ENCODE results near the gene JSRP1.

The JSRP1 gene

DNA sequence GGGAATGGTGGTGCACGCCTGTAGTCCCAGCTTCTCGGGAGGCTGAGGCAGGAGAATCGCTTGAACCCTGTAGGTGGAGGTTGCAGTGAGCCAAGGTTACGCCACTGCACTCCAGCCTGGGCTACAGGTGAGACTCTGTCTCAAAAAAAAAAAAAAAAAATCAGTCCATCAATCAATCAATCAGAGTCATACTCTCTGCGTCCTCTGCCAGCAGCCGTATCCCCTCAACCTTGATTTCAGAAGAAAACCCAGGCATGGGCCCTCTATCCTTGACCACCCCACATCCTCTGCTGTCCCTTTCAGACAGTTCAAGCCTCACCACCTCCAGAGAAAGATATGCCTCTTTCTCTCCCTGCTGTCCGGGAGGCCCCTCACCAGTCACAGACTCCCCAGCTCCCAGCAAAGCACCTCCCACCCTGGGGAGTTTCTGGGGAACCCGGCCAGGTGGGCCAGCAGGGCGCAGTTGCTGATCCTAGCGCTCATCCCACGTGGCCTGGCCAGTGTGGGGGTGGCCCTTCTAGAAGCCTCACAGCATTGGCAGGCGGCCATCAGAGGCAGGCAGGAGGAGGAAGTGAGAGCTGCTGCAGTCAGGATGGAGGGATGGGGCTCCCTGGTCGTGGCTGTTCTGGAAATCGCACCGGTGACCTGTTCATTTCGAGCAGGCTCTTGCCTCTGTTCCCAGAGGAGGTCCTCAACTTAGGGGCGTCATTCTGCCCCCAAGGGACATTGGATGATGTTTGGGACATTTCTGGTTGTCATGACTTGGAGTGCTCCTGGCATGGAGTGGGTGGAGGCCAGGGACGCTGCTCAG is 10.2 kb upstream of the JSRP1 start:
- peak; percentile 55 for DNase-seq

DNA sequence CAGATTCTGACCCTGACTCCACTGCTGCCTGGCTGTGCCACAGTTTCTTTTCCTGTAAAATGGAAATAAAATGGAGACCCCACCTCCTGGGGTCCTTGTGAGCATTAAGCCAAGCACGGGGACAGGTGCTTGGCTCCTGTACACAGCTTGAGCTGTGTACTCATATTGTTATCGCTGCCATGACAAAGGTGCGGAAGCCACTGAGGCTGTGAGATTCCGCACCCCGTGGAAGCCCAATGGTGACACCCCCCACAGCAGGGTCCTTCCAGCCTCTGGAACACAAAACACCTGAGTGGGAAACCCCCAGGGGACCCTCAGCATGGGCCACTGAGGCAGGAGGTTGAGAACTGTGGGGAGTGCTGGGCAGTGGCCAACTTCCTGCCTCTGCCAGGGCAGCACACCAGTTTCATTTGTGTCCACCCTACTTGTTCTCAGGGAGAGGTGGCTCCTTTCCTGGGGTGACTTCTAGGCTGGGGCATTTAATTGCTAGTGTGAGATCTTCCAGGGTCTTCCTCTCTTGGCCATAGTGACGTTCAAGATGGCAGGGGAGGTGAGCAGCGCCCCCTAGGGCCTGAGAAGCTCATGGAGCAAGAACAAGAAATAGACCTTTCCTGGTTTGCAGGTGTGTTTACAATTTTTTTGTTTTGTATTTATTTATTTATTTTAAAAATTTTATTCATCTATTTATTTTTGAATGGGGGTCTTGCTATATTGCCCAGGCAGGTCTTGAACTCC is 5.4 kb upstream of the JSRP1 start:
- DNase-seq, result no peak

DNA sequence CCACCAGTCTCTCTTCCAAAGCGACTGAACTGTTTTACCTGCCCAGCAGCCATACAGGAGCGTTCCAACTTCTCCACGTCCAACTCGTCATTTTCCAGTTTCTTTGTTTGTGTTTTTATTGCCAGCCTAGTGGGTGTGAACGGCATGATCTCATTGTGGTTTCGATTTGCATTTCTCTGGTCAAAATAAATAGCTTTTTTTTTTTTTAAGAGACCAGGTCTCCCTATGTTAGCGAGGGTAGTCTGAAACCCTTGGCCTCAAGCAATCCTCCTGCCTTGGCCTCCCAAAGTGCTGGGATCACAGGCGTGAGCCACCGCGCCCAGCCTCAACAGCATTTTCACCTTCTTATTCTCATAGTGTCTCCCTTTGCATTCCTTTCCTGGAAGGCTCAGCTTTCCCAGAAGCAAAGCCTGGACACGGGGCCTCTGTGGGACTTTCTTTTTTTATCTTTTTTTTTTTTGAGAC is 4.2 kb upstream of the JSRP1 start:
- no peak for DNase-seq

DNA sequence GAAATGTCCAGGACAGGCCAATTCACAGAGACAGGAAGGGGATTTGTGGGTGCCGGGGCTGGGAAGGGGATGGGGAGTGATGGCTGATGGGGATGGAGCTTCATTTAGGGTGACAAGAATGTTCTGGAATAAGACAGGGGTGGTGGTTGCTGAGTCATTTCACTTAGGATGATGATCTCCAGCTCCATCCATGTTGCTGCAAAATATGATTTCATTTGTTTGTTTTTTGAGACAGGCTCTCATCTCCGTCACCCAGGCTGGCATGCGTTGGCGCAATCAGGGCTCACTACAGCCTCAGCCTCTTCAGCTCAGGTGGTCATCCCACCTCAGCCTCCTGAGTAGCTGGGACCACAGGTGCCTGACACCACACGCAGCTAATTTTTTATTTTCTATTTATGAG is 3.1 kb upstream of the JSRP1 start:
- peak; percentile 19 for DNase-seq

DNA sequence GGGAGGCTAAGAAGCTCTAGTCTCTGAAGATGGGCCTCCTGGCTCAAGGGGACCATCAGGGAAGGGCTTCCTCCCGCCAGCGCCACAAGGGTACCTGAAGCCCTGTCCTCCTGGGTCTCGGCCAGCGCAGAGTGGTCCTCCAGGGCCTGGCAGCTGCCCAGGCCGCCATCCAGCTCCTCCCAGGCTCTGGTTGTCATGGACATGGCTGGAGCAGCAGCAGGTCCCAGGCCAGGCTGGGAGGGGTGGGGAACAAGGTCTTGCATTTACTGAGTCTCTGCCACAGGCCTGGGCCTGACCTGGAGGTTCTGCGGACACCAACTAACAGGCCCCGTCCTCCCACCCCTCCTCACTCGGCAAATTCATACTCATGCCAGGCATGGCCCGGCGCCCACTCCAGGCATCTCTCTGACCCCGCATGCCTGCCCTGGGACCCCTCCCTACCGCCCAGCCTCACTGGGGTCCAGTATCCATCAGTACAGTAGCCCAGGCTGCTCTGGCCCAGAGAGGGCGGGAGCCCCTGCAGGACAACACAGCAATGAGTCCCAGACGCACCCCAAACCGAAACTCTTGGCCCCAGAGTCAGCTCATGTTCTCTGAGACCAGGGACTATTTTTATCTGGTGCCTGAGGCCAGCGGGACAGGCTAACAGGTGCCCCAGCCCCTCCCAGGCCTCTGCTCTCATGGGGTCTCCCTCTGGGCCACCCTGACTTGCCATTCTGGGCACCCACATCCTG is 938 bp downstream of the JSRP1 start:
- no peak for DNase-seq

DNA sequence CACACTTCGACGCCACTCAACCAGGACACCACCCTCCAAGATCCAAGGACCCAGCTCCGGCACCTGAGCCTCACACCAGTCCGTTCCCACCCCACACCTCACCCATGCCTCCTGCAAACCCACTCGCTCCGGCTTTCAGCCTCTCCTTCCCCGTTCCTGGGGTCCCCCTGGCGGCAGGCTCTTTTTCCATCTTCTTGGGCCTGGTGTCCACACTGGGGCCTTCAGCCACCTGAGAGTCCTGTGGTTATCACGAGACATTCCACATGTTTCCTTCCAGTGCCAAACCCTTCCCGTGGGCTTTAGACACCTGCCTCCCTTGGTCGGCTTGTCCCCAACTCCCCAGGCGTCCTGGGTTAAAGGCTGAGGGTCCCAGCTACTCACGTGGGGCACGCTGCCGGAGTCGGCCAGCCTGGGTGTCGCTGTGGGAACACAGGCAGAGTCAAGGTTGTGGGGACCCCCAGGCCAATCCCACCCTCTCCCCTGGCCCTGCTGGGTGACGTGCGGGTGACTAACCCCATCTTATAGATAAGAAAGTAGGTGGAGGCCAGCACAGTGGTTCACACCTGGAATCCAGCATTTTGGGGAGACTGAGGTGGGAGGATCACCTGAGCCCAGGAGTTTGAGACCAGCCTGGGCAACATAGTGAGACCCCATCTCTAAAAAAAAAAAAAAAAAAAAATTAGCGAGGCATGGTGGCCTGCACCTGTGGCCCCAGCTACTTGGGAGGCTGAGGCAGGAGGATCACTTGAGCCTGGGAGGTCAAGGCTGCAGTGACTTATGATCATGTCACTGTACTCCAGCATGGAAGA is 1.9 kb downstream of the JSRP1 start:
- no peak for DNase-seq

DNA sequence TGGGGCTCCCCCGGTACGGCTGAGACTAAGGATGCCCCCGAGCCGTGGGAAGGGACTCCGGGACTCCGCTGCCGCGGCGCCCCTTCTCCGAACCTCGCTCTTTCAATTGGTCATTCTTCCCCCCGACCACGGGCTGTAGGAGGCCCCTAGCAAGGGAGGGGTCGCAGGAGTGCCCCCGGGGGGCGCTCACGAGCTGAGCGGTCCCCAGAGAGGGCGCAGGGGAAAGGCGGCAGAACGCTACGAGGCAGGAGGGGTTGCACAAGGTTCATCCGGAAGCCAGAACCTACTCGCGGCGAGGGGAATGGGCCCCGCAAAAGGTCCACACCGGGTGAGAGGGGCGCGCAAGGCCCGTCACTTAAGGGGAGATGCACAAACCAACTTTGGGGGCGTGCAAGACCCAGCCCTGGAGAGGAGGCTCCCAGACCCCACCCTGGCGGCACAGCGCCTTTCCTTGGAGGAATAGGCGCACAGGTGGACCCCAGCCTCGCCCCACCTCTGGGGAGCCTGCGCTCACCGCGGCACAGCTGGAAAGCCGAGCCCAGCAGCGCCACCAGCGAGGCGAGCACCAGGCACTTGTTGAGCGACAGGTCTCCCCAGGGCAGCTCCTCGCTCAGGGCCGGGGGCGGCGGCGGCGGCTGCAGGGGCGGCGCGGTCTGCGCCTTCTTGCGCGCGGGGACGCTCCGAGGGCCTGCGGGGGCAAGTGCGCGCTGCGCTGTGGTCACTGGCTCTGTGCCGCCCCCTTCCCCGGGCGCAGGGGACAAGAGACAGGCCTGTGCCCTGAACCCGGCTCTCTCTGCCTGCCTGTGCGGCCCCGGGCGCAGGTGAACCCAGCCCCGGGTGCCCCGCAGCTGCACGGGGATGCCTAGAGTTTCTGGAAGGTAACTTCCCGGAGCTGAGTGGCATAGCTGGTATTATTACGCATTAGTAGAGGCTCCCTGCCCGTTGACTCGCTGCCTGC is 2.8 kb downstream of the JSRP1 start:
- no peak for DNase-seq

DNA sequence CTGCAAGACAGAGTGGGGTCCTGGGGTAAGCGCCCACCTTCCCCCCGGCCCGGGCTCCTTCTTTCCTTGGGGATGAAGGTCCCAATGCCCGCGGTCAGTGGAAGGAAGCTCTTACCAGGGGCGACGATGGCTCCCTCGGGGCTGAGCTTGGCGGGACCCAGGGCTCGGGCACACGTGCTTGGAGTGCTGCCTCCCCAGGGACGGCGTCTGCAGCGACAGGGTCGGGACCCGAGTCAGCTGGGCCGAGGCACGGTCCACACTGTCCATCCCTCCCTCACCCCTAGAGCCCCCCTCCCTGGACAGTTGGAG is 3.5 kb downstream of the JSRP1 start:
- DNase-seq, result no peak

DNA sequence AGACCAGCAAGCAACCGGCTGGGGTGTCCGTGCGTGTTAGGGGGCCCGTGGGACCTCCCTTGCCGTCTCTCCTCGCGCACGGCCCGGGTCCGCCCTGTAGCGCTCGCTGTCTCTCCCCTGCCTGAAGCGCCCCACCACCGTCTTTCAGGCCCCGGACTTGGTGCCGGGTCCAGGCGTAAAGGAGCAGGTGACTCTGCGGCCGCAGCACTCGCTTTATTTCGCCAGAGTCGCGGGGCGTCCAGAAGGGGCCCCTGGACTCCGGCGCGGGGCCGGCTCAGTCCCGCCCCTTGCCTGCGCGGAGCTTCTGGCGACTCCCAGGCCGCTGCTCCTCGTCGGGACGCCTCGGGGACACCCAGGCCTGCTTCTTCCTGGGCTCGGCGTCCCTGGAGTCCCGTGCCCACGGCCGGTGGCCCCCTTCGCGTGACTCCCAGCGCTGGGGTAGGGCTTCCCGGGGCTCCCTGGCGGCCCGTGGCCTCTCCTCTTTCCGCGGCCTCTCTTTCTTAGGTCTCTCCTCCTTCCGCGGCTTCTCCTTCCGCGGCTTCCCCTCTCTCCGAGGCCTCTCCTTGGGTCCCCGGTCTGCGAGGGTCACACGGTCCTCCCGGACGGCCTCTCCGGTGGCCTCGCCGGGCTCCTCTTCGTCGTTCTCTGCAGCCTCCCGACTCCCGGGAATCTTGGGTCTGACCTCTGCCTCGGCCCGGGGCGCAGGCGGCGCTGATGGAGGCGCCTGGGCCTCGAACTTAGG is 4.0 kb downstream of the JSRP1 start:
- DNase-seq, result no peak

DNA sequence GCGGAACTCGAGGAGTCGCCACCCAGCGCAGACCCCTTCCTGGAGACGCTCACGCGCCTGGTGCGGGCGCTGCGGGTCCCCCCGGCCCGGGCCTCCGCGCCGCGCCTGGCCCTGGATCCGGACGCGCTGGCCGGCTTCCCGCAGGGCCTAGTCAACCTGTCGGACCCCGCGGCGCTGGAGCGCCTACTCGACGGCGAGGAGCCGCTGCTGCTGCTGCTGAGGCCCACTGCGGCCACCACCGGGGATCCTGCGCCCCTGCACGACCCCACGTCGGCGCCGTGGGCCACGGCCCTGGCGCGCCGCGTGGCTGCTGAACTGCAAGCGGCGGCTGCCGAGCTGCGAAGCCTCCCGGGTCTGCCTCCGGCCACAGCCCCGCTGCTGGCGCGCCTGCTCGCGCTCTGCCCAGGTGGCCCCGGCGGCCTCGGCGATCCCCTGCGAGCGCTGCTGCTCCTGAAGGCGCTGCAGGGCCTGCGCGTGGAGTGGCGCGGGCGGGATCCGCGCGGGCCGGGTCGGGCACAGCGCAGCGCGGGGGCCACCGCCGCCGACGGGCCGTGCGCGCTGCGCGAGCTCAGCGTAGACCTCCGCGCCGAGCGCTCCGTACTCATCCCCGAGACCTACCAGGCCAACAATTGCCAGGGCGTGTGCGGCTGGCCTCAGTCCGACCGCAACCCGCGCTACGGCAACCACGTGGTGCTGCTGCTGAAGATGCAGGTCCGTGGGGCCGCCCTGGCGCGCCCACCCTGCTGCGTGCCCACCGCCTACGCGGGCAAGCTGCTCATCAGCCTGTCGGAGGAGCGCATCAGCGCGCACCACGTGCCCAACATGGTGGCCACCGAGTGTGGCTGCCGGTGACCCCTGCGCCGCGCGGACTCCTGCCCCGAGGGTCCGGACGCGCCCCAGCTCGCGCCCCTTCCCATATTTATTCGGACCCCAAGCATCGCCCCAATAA is 4.8 kb downstream of the JSRP1 start:
- no peak for DNase-seq

DNA sequence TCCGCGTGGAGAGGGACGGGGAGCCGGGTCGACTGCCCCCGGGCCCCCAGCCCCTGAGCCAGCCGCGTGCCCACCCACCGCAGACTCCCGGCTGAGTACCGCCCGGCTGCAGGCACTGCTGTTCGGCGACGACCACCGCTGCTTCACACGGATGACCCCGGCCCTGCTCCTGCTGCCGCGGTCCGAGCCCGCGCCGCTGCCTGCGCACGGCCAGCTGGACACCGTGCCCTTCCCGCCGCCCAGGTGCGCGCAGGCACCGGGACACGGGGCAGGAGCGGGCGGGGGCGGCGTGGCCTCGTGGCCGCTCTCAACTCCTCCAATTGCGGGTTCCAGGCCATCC is 5.5 kb downstream of the JSRP1 start:
- DNase-seq, result no peak

DNA sequence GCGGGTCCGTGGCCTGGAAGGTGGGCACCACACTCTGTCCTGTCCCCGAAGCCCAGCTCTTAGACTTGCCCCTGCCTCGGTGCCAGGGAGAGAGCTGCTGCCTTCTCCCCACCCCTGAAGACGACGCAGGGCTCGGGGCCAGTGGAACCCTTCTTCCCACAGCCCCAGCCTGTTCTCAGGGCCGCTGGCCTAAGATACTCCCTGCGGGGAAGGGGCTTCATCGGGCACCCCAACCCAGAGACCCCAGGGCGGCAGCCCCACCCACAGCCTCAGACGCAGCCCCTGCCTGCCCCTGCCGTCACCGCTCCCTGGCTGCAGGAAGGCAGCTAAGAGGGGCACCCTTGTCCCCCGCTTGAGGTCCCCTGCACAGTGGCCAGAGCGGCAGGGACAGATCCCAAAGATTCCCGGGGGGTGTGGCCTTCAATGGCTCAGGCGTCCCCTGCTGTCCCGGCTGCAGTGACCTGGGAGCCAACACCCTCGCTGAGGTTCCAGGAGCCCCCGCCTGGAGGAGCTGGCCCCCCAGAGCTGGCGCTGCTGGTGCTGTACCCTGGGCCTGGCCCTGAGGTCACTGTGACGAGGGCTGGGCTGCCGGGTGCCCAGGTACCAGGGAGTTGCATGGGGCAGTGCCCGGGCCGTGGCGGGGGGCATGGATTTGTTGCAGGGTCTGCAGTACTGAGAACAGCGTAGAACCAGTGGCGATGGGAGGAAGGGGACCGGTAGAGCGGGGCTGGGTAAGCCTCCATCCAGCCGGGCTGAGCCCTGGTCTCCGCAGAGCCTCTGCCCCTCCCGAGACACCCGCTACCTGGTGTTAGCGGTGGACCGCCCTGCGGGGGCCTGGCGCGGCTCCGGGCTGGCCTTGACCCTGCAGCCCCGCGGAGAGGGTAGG is 6.1 kb downstream of the JSRP1 start:
- no peak for DNase-seq

DNA sequence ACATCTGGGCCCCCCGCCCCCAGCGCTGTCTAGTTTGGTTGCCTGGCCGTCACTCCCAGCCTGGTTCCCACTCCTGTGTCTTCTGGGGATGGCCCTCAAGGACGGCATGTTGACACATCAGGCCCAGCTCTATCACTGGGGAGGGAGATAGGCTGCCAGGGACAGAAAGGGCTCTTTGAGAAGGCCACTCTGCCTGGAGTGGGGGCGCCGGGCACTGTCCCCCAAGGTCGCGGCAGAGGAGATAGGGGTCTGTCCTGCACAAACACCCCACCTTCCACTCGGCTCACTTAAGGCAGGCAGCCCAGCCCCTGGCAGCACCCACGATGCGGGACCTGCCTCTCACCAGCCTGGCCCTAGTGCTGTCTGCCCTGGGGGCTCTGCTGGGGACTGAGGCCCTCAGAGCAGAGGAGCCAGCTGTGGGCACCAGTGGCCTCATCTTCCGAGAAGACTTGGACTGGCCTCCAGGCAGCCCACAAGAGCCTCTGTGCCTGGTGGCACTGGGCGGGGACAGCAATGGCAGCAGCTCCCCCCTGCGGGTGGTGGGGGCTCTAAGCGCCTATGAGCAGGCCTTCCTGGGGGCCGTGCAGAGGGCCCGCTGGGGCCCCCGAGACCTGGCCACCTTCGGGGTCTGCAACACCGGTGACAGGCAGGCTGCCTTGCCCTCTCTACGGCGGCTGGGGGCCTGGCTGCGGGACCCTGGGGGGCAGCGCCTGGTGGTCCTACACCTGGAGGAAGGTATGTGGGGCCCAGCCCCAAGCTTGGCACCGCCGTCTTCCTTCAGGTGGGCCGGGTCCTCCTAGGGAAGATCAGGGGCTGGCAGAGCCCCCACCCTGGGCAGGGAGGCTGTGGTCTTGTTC is 7.0 kb downstream of the JSRP1 start, which contains the start of gene AMH:
AMH (plus strand) TSS at position 314 of the 857 bp plus-strand sequence; CDS start at position 324, 10 bp downstream.
- no peak for DNase-seq

DNA sequence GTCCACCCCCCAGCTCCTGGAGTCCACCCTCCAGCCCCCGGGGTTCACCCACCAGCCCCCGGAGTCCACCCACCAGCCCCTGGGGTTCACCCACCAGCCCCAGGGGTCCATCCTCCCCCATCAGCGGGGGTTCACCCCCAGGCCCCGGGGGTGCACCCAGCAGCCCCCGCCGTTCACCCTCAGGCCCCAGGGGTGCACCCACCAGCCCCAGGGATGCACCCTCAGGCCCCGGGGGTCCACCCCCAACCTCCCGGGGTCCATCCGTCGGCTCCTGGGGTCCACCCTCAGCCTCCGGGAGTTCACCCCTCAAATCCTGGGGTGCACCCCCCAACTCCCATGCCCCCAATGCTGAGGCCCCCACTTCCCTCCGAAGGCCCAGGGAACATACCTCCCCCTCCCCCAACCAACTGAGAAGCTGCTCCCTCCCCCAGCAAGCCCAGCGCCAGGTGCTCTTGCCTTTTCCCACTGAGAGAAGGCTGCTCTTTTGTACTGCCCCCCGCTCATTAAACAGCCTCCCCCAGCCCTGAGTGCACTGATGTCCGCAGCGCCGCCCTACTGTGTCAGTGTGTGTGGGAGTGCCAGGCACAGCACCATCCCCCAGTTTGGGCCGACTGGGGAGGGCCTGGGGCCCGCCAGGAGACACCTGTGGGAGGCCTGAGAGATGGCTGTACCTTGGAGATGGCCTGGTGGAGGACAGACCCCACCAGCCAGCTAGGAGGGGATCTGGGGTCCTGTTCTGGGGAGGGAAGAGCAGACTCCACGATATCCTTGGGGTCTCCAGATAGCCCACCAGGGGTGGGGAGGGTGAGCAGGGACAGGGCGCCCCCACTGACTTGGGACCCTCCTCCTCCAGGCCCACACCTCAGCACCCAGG is 7.8 kb downstream of the JSRP1 start:
- DNase-seq, result no peak

DNA sequence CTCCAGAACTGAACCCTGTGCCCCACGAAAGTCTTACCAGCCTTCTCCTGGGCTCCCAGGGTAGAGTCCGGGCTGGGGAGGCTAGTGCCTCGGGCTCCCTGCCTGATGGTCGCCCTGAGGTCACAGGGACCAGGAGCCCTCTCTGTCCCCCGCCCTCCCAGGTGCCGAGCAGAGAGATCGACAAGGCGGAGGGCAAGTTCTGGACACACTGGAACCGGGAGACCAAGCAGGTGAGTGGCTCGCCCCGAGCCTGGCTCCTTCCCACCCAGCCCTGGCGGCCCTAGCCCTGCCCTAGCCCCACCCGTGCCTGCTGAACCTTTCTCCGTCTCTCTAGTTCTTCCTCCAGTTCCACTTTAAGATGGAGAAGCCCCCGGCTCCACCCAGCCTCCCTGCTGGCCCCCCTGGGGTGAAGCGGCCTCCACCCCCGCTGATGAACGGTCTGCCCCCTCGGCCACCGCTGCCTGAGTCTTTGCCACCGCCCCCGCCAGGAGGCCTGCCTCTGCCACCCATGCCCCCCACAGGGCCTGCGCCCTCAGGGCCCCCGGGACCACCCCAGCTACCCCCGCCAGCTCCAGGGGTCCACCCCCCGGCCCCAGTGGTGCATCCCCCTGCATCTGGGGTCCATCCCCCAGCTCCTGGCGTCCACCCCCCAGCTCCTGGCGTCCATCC is 8.7 kb downstream of the JSRP1 start:
- DNase-seq, result no peak

DNA sequence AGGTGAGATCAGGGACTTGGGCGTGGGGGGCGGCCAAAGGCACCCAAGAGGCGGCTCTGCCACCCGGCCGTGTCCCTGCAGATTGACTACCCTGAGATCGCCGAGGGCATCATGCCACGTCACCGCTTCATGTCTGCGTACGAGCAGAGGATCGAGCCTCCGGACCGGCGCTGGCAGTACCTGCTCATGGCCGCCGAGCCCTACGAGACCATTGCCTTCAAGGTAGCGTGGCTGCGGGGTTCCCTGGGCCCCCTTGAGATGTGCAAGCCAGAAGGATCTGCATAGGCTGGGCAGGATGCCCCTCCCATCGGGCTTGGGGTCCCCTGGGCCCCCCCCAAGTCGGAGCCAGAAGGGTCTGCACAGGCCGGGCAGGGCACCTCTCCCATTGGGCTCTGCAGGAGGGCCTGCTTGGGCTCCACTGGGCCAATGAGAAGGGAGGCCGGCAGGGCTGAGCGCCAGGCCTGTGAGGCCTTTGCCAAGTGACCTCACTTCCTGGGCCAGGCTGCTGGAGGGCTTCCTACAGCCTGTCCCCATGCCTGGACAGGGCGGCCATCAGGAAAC is 9.3 kb downstream of the JSRP1 start:
- no peak for DNase-seq

Data from SHP77 treated with DMSO at 0.1 percent for 48 hours (cell line).